ENCODE measurements around the gene CHN1. TPM values are rescaled to one million over a fixed set of nuclear protein-coding genes. Genes with fewer than 3 reads are reported as not detected.
A peak's percentile ranks its signal among the peaks of the same experiment; 100 is the strongest.

CHN1 gene
- total and polyA plus RNA-seq, 7 donors: 2.1 to 15.6 (median 11.4) TPM

DNA sequence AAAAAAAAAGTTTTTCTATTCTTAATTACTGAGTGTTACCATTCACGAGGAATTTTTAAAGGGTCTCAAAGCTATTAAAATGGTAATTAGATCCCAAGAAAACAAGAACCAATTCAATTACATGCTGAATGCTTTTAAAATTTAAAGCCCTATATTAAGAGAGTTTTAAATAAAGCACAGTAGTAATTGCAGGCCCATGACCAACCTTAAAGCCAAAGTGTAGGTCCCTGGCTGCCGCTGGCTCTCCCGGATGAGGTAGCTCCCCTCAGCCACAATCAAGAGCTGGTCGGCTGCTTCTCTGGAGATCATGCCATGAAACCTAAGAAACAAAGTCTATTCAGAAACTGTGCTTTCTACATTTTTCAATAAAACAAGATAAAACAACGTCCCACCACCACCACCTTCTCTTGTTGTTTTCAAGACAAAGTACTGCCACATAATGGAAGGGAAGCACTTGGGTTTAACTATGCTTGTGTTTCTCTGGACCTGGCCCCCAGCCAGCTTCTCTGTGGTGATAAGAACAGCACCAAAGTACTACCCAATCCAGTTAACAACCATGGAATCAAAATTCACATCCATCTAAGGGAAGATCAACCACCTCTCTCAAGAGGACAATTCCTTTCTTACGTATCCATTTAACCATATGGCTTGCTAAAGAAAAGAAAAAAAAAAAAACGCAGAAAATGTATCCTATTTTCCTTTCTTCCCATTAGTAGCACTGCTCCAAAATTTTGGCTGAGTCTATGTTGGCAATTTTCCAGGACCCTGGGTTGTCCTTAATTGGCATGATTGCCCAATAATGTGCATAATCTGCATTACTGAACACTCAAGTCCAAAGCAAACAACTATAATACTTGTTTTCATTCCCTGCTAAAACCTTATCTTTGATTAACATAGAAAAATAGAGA lies 90.1 kb downstream of the CHN1 start:
- peaks cover 0 to 10% (median 2%) of the 10 kb centered on the region in 4 donors for H3K36me3 ChIP-seq
- intact Hi-C loops (cut with DNase I): no loop called here
- H3K9me3 ChIP-seq: no peaks in the 10 kb centered on the region
- WGBS, 2 donors: 91 to 94% methylated on average over 7 of the region's 7 CpGs
- no peak for TF ChIP-seq POLR2A (IDR thresholded peaks at IDR 0.05)
- peaks cover 0 to 5% (median 0%) of the 10 kb centered on the region in 4 donors for H3K4me1 ChIP-seq
- no peak for DNase-seq
- H3K27ac ChIP-seq: no peak overlapping the region
- no peaks in the 10 kb centered on the region for H3K27me3 ChIP-seq
- H3K4me3 ChIP-seq: no peak overlapping the region

GRCh38 chr2:174908284-174908683 lies 96.9 kb downstream of the CHN1 start:
- Histone ChIP-seq H3K9me3 (no peaks in the 10 kb centered on the region), H3K27ac (no peak overlapping the region), H3K4me3 (no peak overlapping the region), H3K27me3 (no peaks in the 10 kb centered on the region), H3K36me3 (no peaks in the 10 kb centered on the region), H3K4me1 (peaks cover 0 to 8% (median 3%) of the 10 kb centered on the region in 4 donors)
- WGBS, 2 donors: 92 to 95% methylated on average over 3 of the region's 3 CpGs
- no peak for DNase-seq
- intact Hi-C loops (cut with DNase I): no loop called here
- no peak for TF ChIP-seq POLR2AphosphoS5 (IDR thresholded peaks at IDR 0.05)
- TF ChIP-seq, protein P1, sequence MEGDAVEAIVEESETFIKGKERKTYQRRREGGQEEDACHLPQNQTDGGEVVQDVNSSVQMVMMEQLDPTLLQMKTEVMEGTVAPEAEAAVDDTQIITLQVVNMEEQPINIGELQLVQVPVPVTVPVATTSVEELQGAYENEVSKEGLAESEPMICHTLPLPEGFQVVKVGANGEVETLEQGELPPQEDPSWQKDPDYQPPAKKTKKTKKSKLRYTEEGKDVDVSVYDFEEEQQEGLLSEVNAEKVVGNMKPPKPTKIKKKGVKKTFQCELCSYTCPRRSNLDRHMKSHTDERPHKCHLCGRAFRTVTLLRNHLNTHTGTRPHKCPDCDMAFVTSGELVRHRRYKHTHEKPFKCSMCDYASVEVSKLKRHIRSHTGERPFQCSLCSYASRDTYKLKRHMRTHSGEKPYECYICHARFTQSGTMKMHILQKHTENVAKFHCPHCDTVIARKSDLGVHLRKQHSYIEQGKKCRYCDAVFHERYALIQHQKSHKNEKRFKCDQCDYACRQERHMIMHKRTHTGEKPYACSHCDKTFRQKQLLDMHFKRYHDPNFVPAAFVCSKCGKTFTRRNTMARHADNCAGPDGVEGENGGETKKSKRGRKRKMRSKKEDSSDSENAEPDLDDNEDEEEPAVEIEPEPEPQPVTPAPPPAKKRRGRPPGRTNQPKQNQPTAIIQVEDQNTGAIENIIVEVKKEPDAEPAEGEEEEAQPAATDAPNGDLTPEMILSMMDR (IDR thresholded peaks at IDR 0.05): no peak
- no peak for TF ChIP-seq POLR2A (IDR thresholded peaks at IDR 0.05)
- TF ChIP-seq EP300 (IDR thresholded peaks at IDR 0.05): no peak

DNA sequence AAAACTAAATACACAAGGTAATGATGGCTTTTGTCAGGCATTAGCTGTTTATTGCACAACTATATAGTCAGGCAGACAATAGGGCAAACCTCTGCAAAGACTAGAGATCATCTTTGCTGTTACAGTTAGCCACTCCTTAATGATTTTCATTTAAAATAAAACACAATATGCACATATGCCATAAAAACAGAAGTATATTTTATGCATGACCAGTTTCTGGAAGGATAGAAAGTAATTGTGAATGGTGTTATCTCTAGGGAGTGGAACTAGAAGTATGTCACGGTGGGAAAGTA lies 102.0 kb downstream of the CHN1 start:
- TF ChIP-seq, protein P1 (IDR thresholded peaks at IDR 0.05): no peak
- TF ChIP-seq POLR2A (IDR thresholded peaks at IDR 0.05): no peak
- DNase-seq: no peak
- H3K4me1 ChIP-seq: peaks cover 0 to 8% (median 0%) of the 10 kb centered on the region in 4 donors
- 42 to 70% methylated on average over 1 of the region's 1 CpG for WGBS, 2 donors
- intact Hi-C loops (cut with DNase I): no loop called here
- no peaks in the 10 kb centered on the region for H3K9me3 ChIP-seq
- H3K4me3 ChIP-seq: no peak overlapping the region
- H3K36me3 ChIP-seq: no peaks in the 10 kb centered on the region
- H3K27ac ChIP-seq: no peak overlapping the region
- H3K27me3 ChIP-seq: no peaks in the 10 kb centered on the region

GRCh38 chr2:174902506-174903263 lies 102.5 kb downstream of the CHN1 start:
- Histone ChIP-seq H3K36me3 (no peaks in the 10 kb centered on the region), H3K9me3 (no peaks in the 10 kb centered on the region), H3K4me3 (no peak overlapping the region), H3K27ac (no peak overlapping the region), H3K4me1 (peaks cover 0 to 8% (median 0%) of the 10 kb centered on the region in 4 donors), H3K27me3 (no peaks in the 10 kb centered on the region)
- no peak for TF ChIP-seq EP300 (IDR thresholded peaks at IDR 0.05)
- WGBS, 2 donors: 64 to 66% methylated on average over 3 of the region's 3 CpGs
- DNase-seq: no peak
- intact Hi-C loops (cut with DNase I): no loop called here

- intact Hi-C loops (cut with DNase I): no loop called here
- Histone ChIP-seq H3K27me3 (no peaks in the 10 kb centered on the region), H3K27ac (peak overlapping the region in 1 of 4 donors; percentile 17), H3K9me3 (no peaks in the 10 kb centered on the region), H3K4me1 (peaks cover 0 to 8% (median 0%) of the 10 kb centered on the region in 4 donors), H3K36me3 (no peaks in the 10 kb centered on the region), H3K4me3 (peak overlapping the region in 1 of 4 donors; percentile 1)
- no peak for DNase-seq
- WGBS, 2 donors: 62 to 74% methylated on average over 4 of the region's 4 CpGs
- TF ChIP-seq EP300 (IDR thresholded peaks at IDR 0.05) (no peak), POLR2AphosphoS5 (IDR thresholded peaks at IDR 0.05) (no peak), POLR2A (IDR thresholded peaks at IDR 0.05) (no peak)
- TF ChIP-seq, protein P1 (IDR thresholded peaks at IDR 0.05): no peak
These were observed 104.1 kb downstream of the CHN1 start for GRCh38 chr2:174901075-174901474.

Data from sigmoid colon (tissue), 7 donors.